Skin epidermis (tissue), 12 donors: ENCODE results near the gene SH3D21.

ENCODE experiments used
- H3K27ac ChIP-seq, 21 experiments: fragments of 200-600 bp; sonication (generic) in 11 of 21; one replicate each; pipeline ENCODE4 v1.5.0; 2020; ENCODE audit warnings: mild to moderate bottlenecking in 3 of 21, inconsistent platforms in 2 of 21, moderate library complexity in 2 of 21
- H3K4me3 ChIP-seq, 7 experiments: fragments of 200-600 bp; sonication (generic) in 2 of 7; one replicate each; pipeline ENCODE4 v1.5.0; 2020; ENCODE audit warnings: inconsistent platforms in 2 of 7, mild to moderate bottlenecking in 2 of 7, moderate library complexity in 1 of 7

SH3D21 gene

DNA sequence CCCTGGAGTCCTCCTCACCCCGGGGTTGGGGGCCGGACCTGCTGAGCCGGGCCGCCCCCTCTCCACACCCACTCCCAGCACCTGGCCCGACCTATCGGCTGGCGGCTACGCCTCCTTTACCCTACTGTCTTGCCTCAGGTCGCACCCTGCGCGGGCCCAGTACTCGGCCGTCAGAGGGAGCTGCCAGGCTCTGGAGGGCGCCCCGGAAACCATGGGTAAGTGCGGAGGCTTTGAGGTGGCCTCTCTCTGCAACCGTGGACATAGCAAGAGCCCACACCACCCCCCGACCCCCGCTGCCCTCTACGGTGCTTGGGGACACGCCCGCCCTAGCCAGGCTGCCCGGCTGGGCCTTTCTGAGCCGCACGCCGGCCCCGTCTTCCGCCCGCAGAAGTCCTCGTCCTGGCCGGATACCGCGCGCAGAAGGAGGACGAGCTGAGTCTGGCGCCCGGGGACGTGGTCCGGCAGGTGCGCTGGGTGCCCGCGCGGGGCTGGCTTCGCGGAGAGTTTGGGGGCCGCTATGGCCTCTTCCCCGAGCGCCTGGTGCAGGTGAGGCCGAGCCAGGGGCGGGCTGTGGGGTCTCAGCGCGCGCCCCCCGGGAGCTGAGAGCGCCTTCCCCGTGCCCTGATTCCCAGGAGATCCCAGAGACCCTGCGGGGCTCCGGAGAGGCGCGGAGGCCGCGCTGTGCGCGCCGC is at the start of gene SH3D21:
Gene SH3D21, plus strand, starts transcription at position 159 of the 692 bp plus-strand sequence. Its CDS starts 53 bp downstream, at position 212.
- H3K4me3 ChIP-seq, result peak within 1 kb of the TSS; percentile 60 to 73 (median 71)
- H3K27ac ChIP-seq, result peak within 1 kb of the TSS; percentile 71 to 96 (median 89)

DNA sequence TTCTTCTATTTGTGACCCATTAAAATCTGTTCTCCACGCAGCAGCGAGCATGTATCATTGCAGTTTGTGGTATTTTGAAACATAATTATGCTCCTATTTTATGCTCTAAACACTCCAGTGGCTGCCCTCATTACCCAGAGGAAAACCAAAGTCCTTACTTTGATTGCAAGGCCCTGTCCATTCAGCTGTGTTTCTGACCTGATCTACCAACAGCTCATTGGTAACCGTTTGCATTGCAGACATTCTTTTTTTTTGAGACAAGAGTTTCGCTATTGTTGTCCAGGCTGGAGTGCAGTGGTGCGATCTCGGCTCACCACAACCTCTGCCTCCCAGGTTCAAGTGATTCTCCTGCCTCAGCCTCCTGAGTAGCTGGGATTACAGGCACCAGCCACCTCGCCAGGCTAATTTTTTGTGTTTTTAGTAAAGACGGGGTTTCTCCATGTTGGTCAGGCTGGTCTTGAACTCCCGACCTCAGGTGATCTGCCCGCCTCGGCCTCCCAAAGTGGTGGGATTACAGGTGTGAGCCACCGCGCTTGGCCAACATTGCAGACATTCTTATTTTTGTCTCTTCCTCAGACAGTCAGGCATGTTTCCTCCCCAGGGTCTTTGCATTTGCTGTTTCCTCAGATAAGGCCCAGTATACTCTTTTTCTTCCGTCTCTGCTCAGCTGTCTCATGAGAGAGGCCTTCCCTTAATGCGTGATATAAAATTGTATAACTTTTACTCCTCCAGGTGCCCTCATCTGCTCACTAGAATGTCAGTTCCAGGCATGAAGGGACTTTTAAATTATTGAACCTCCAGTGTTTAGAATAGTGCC is 49.4 kb upstream of the SH3D21 start:
- Histone ChIP-seq H3K4me3 (no peak overlapping the region), H3K27ac (peak overlapping the region in 2 of 21 experiments; percentile 26 to 60)

DNA sequence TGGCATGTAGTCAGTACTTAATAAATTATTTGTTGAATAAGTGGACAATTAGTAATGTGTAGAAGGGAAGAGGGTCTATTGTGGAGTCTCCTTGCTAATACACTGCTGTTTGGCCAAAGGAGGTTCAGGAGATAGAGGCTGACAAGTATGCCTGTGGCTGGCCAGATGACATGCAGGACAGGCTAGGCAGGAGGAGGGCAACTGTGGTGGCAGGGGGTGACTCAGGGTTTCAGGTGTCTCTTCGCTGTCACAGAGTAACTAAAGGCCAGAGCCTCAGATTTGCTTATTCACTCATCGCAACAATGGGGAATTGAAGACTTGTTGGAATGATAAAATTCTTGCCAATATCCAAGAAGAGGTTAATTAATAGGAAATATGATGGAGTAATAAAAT is 48.8 kb upstream of the SH3D21 start:
- H3K27ac ChIP-seq, result peak overlapping the region in 5 of 21 experiments; percentile 14 to 61 (median 46)
- H3K4me3 ChIP-seq, result no peak overlapping the region

DNA sequence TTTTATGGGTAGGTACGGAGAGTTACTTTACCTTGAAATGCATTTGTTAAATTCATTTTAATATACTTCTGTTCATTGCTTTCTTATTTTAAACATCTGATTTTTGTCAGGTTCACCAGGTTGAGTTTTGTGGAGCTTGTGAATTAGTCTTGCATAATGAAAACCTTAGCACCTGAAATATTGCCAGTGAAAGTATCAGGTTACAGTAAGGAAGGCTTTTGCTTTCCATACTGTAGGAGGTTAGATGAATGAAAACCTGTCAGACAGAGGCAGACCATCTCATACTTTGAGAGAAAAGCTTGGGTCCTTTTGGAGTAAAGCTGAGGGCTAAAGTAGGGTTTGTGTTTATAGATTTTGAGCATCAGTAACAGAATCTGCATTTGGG is 47.2 kb upstream of the SH3D21 start:
- no peak overlapping the region for H3K4me3 ChIP-seq
- H3K27ac ChIP-seq, result peak overlapping the region in 1 of 21 experiments; percentile 5

DNA sequence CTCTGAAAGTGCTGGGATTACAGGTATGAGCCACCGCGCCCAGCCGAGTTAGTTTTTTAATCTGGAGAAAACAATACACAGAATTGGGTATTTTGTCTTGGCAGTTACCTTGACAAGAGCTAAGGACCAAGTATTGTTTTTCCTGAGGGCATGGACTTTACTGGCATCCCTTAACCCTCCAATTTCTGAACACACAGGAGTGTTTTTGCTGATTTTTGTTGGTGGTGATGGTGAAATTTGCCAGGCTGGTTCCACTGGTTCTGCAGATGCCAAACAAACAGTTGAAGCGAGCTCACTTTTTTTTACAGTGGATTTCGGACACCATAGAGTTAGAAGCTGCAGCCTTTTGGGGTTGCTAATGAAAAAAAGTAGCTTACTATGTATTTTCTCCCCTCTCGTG is 37.2 kb upstream of the SH3D21 start:
- H3K27ac ChIP-seq, result peak overlapping the region in 1 of 21 experiments; percentile 24

DNA sequence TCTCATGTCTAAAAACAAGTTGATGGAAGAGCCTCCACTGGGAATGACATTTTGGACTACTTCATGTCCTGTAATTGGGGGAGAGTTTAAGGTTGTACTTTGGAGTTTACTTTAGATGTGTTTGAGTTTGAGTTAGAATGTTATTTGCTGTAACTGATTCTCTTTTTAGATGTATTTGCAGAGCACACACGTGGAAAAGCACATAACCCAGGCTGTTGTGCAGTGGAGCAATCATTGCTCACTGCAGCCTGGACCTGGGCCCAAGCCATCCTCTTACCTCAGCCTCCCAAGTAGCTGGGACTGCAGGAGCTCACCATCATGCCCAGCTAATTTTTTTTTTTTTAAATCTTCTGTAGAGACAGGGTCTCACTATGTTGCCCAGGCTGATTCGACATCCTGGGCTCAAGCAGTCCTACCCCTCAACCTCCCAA is 36.7 kb upstream of the SH3D21 start:
- Histone ChIP-seq H3K27ac (peak overlapping the region in 1 of 21 experiments; percentile 24), H3K4me3 (no peak overlapping the region)

More for the DNA sequence above, 37.2 kb upstream of the SH3D21 start:
- H3K4me3 ChIP-seq, result no peak overlapping the region

DNA sequence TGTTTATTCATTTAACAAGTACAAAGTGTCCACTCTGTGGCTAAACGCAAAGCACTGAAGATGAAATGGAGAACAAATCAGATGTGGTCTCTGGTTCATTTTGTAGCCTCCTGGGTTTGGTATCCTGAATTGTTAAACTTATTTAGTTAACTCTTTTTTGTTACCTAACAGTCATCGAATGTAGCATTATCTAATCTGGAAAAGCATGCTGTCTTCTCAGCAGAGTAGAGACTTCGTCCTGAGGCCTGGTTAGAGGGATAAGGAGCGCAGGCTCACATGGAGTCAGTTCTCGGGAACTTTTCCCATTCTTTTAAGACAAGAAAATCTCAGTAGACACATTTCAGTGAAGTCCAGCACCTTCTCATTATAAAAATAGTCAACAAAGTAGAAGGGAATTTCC is 33.1 kb upstream of the SH3D21 start:
- no peak overlapping the region for H3K27ac ChIP-seq

DNA sequence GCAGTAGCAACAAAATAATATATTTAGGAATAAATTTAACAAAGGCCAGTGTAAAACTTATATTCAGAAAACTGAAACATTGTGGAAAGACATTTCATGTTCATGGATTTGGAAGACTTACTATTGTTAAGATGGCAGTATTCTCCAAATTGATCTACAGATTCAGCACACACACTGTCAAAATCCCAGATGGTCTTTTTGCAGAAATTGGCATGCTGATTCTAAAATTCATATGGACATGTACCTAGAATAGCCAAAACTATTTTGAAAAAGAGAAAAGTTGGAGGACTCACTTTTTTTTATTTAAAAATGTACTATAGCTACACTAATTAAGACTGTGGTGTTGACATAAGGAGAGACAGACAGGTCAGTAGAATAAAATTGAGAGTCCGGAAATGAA is 32.0 kb upstream of the SH3D21 start:
- Histone ChIP-seq H3K4me3 (no peak overlapping the region), H3K27ac (no peak overlapping the region)

More for the DNA sequence above, 33.1 kb upstream of the SH3D21 start:
- no peak overlapping the region for H3K4me3 ChIP-seq

DNA sequence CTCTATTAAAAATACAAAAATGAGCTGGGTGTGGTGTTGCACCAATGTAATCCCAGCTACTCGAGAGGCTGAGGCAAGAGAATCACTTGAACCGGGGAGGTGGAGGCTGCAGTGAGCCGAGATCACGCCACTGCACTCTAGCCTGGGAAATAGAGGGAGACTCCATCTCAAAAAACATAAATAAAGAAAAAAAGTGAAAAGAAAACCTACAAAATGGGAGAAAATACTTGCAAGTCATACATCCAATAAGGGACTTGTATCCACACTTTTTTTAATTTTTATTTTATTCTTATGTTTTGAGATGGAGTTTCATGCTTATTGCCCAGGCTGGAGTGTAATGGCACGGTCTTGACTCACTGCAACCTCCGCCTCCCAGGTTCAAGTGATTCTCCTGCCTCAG is 29.5 kb upstream of the SH3D21 start:
- Histone ChIP-seq H3K27ac (no peak overlapping the region), H3K4me3 (no peak overlapping the region)

DNA sequence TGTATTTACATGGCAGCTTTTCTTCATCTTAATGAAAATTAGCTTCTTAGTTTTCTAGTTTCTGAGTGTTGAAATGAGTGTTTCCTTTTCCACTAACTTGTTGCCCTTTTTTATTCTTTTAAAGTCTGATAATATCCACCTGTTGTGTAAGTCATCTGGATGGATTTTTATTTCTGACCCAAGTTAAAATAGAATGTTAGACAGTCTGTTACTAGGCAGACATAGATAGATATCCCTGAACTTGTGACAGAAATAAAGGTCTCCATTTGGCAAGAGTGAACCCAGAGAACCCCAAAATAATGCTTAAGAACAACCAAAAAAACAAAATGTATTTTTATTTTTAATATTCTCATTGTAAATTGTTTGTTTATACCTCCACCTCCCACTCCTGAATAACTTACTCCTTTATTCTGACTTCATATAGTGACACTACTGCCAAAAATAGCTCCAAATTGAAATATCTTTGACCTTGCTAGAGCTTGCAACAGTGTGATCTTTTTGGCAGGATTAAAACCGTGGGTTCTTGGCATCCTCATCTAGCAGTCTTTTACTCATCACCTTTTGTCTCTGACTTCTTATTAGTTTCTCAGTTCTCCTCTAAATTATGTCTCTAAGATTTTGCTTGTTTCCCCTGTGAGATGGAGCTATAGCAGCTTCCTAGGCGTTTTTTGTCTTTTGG is 26.9 kb upstream of the SH3D21 start:
- H3K27ac ChIP-seq, result peak overlapping the region in 3 of 21 experiments; percentile 21 to 49 (median 35)
- H3K4me3 ChIP-seq, result no peak overlapping the region

DNA sequence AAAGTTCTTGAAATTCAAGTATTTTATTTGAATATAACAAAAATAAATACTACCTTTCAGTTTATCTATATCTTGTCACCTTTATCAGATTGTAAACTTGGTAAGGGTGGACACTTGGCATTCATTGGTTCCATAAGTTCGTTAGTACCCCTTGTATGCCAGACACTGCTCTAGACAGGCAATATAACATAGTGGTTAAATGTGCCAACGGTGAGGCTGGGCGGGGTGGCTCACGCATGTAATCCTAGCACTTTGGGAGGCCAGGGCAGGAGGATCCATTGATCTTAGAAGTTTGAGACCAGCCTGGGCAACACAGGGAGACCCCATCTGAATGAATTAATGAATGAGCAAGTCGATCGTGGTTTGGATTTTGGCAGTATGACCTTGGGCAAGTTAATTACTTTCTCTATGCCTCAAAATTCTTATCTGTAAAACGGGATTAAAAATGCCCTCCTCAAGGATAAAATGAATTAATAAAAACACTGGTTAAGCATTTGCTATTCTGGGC is 26.3 kb upstream of the SH3D21 start:
- H3K4me3 ChIP-seq, result no peak overlapping the region
- H3K27ac ChIP-seq, result peak overlapping the region in 3 of 21 experiments; percentile 1 to 49 (median 35)

DNA sequence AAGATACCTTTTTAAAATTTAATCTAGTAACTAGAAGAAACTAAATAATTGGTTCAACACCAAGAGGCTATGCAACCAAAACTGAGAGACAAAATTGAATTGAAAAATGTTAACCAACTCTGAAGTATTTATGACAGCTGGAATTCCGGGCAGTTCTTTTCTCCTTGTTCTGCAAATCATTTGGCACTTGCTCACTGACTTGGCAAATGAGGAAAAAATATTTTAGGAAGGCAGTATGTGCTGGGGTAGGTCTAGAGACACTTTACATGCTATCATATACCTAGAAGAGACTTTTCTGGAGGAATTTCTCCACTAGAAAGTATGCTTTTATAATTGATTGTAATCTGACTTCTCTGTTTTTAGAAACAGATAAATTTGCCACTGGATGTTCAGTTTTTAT is 22.1 kb upstream of the SH3D21 start:
- Histone ChIP-seq H3K27ac (peak overlapping the region in 1 of 21 experiments; percentile 31), H3K4me3 (no peak overlapping the region)

DNA sequence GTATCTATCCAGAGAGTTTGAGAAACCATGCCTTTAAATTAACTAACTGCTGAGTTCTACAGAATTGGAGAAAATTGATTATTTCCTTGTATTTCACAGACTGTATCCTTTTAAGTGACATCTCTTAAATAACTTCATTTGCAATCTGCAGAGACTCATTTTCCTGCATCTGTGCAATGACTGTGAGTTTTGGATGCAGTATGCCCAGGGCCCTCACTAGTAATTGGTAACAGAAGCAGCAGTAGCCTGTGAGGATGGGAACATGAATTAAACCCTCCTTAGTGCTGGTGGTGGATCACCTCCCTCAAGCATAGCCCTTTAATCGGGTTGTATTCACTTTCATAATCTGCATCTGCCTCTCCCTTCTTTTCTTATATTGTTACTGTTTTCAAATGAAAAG is 21.7 kb upstream of the SH3D21 start:
- H3K4me3 ChIP-seq, result no peak overlapping the region
- no peak overlapping the region for H3K27ac ChIP-seq

DNA sequence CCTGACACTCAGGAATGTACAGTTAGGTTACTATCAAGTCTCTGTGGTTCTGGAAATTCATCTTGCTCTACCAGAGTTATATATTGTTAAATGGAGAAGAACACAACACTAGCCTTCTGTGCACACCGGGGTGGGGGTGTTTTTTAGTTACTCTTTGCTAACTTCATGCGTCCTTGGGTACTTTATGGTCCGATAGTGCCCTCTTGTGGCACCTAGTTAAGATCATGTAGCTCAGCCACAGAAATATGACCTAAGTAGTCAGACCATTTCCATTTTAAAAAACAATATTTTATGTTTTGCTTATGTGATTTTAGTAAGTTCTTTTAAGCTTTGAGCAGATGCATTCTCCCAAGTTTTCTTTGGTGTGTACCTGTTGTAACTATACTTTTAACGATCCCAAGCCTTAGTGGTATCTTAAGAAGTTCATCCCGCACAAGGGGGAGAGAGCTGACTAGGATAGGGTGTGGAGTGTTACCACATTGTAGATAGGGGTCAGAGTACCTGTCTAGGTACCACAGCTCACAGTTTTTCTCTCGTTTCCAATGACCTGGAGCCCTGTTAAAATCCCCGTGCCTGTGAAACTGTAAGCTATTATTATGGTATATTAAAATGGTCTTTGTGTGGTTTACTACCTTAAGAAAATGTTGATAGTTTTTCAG is 20.6 kb upstream of the SH3D21 start:
- H3K27ac ChIP-seq, result peak overlapping the region in 1 of 21 experiments; percentile 30
- H3K4me3 ChIP-seq, result no peak overlapping the region

DNA sequence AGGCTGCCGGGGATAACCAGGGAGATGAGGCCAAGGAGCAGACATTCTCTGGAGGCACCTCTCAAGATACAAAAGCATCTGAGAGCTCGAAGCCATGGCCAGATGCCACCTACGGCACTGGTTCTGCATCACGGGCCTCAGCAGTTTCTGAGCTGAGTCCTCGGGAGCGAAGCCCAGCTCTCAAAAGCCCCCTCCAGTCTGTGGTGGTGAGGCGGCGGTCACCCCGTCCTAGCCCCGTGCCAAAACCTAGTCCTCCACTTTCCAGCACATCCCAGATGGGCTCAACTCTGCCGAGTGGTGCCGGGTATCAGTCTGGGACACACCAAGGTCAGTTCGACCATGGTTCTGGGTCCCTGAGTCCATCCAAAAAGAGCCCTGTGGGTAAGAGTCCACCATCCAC is 19.4 kb upstream of the SH3D21 start:
- Histone ChIP-seq H3K4me3 (no peak overlapping the region), H3K27ac (peak overlapping the region in 1 of 21 experiments; percentile 1)

DNA sequence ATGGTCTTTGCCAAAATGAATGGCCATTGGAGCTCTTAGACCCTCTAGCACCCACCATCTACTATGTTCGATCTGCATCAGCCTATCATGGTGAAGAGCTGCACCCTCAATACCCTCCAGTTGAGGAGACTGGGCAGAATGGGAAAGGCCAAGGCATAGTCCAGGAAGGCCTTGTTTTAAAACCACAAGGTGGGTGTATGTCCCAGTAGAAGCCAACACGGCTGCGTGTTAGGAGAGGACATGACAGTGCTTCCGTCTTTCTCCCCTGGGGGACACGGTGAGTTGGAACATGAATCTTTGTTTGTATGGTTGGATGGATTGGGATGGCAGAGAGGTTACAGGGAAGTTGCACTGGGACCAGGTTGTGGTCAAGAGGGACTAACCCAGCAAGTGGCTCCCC is 18.6 kb upstream of the SH3D21 start:
- no peak overlapping the region for H3K27ac ChIP-seq
- H3K4me3 ChIP-seq, result no peak overlapping the region

DNA sequence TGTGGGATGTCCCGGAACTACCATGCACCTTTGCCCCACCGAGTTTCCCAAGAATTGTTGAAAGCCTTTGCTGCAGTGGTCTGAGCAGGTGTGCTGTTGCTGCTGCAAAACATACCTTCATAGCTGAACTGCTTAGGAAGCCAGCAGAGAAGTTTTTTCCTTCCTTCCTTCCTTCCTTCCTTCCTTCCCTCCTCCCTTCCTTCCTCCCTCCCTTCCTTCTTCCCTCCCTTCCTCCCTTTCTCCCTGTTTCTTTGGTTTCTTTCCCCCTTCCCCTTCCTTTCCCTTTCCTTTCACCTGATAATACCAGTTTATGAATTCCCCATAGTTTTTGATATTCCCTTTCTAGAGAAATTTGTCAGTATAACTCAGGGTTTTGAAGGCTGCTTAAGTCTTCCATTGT is 10.8 kb upstream of the SH3D21 start:
- Histone ChIP-seq H3K27ac (peak overlapping the region in 6 of 21 experiments; percentile 4 to 67 (median 42)), H3K4me3 (no peak overlapping the region)

DNA sequence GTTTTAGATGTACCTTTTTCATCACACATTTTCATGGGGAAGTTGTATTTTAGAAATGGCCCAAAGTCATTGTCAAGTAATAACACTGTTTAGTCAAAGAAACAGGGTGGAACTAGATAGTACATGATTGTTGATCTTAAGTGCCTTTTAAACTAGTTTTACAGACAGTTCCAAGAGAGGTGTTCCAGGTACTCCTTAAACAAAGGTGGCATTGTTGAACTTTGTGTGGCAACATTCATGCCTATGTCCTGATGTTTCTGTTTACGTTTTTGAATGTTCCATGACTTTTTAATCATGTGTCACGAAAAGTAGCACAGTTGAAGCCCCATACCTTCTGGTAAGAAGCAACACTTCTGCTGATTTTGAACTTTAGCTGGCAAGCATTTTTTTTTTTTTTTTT is 9.1 kb upstream of the SH3D21 start:
- peak overlapping the region in 10 of 21 experiments; percentile 1 to 70 (median 64) for H3K27ac ChIP-seq

DNA sequence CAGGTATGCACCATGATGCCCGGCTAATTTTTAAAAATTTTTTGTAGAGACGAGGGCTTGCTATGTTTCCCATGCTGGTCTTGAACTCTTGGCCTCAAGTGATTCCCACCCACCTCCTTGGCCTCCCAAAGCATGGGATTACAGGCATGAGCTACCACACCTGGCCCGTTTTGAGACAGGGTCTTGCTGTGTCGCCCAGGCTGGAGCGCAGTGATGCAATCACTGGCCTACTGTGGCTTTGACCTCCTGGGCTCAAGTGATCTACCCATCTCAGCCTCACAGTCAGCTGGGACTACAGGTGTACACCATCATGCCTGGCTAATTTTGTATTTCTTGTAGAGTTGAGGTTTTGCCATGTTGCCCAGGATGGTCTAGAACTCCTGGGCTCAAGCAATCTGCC is 7.5 kb upstream of the SH3D21 start:
- Histone ChIP-seq H3K27ac (peak overlapping the region in 9 of 21 experiments; percentile 16 to 76 (median 57)), H3K4me3 (no peak overlapping the region)

More for the DNA sequence above, 9.1 kb upstream of the SH3D21 start:
- no peak overlapping the region for H3K4me3 ChIP-seq
